ENCODE measurements around the gene C1orf159. TPM values are rescaled to one million over a fixed set of nuclear protein-coding genes. Genes with fewer than 3 reads are reported as not detected.
"Not testable (repeated sequence)": the region's sequence is repeated elsewhere in the genome, so short reads cannot be mapped to it uniquely, and the experiment has no call there.

C1orf159 gene
- total RNA-seq, 4 donors from 2014 or later, result 14.0 to 32.0 (median 22.7) TPM

- peak; percentile 70 to 94 (median 93) for DNase-seq
- Histone ChIP-seq H3K9me3 (peaks cover 0 to 3% (median 0%) of the 10 kb centered on the region in 4 donors), H3K36me3 (no peaks in the 10 kb centered on the region), H3K27ac (peak overlapping the region; percentile 90 to 99 (median 98)), H3K4me1 (peaks cover 0 to 44% (median 9%) of the 10 kb centered on the region in 4 donors), H3K4me3 (peak overlapping the region; percentile 57 to 67 (median 65)), H3K27me3 (no peaks in the 10 kb centered on the region)
- no peak for TF ChIP-seq CTCF (IDR thresholded peaks at IDR 0.05)
- TF ChIP-seq POLR2A (IDR thresholded peaks at IDR 0.05), result peak; percentile 77 to 93
These were observed 41.6 kb upstream of the C1orf159 start for GRCh38 chr1:1157426-1157913.

- Histone ChIP-seq H3K27ac (peak overlapping the region in 1 of 4 donors; percentile 22), H3K4me3 (no peak overlapping the region), H3K36me3 (no peaks in the 10 kb centered on the region), H3K4me1 (peaks cover 0 to 44% (median 9%) of the 10 kb centered on the region in 4 donors), H3K27me3 (no peaks in the 10 kb centered on the region), H3K9me3 (peaks cover 0 to 3% (median 0%) of the 10 kb centered on the region in 4 donors)
- no peak for TF ChIP-seq POLR2A (IDR thresholded peaks at IDR 0.05)
- no peak for TF ChIP-seq CTCF (IDR thresholded peaks at IDR 0.05)
- DNase-seq, result peak in 1 of 3 donors; percentile 70
These were observed 41.1 kb upstream of the C1orf159 start for GRCh38 chr1:1157033-1157365.

GRCh38 chr1:1156140-1157032 is 40.5 kb upstream of the C1orf159 start:
- Histone ChIP-seq H3K4me1 (peaks cover 0 to 42% (median 9%) of the 10 kb centered on the region in 4 donors), H3K9me3 (peaks cover 0 to 3% (median 0%) of the 10 kb centered on the region in 4 donors), H3K27me3 (no peaks in the 10 kb centered on the region), H3K36me3 (no peaks in the 10 kb centered on the region), H3K27ac (peak overlapping the region in 1 of 4 donors; percentile 22), H3K4me3 (no peak overlapping the region)
- TF ChIP-seq POLR2A (IDR thresholded peaks at IDR 0.05) (no peak), CTCF (IDR thresholded peaks at IDR 0.05) (no peak)
- DNase-seq, result no peak

- TF ChIP-seq CTCF (IDR thresholded peaks at IDR 0.05) (no peak), POLR2A (IDR thresholded peaks at IDR 0.05) (no peak)
These were observed 39.4 kb upstream of the C1orf159 start for GRCh38 chr1:1155258-1155657.

GRCh38 chr1:1153874-1154273 is 38.0 kb upstream of the C1orf159 start:
- no peak for TF ChIP-seq POLR2A (IDR thresholded peaks at IDR 0.05)
- TF ChIP-seq CTCF (IDR thresholded peaks at IDR 0.05), result no peak
- Histone ChIP-seq H3K4me3 (no peak overlapping the region), H3K27ac (no peak overlapping the region), H3K9me3 (peaks cover 0 to 3% (median 0%) of the 10 kb centered on the region in 4 donors), H3K4me1 (peaks cover 7 to 35% (median 8%) of the 10 kb centered on the region in 4 donors), H3K36me3 (no peaks in the 10 kb centered on the region), H3K27me3 (no peaks in the 10 kb centered on the region)
- DNase-seq, result no peak

More at GRCh38 chr1:1155258-1155657, 39.4 kb upstream of the C1orf159 start:
- H3K4me1 ChIP-seq, result peaks cover 0 to 35% (median 9%) of the 10 kb centered on the region in 4 donors
- no peaks in the 10 kb centered on the region for H3K27me3 ChIP-seq
- no peak overlapping the region for H3K4me3 ChIP-seq
- H3K27ac ChIP-seq, result no peak overlapping the region
- no peaks in the 10 kb centered on the region for H3K36me3 ChIP-seq
- peaks cover 0 to 3% (median 0%) of the 10 kb centered on the region in 4 donors for H3K9me3 ChIP-seq
- DNase-seq, result no peak

GRCh38 chr1:1153215-1153614 is 37.3 kb upstream of the C1orf159 start:
- H3K36me3 ChIP-seq, H3K9me3 ChIP-seq, H3K27ac ChIP-seq, H3K4me3 ChIP-seq, DNase-seq, H3K27me3 ChIP-seq: not testable (repeated sequence)
- peaks cover 1 to 28% (median 4%) of the 10 kb centered on the region in 4 donors for H3K4me1 ChIP-seq

- H3K36me3 ChIP-seq, result not testable (repeated sequence)
These were observed 36.5 kb upstream of the C1orf159 start for GRCh38 chr1:1152431-1152830.

More at GRCh38 chr1:1152431-1152830, 36.5 kb upstream of the C1orf159 start:
- DNase-seq, H3K27me3 ChIP-seq, H3K4me3 ChIP-seq, H3K9me3 ChIP-seq, H3K27ac ChIP-seq: not testable (repeated sequence)
- H3K4me1 ChIP-seq, result peaks cover 0 to 25% (median 3%) of the 10 kb centered on the region in 4 donors
